Measurements from ENCODE around the gene LNPK. TPM values are rescaled to one million over a fixed set of nuclear protein-coding genes. Genes with fewer than 3 reads are reported as not detected.

The LNPK gene
- total and polyA plus RNA-seq, 2 donors (not counting 1 experiment from before 2014, with no cell fraction given), result 38.1 to 38.4 TPM

- H3K79me2 ChIP-seq (ENCODE audit: control insufficient read depth, insufficient read depth, low read length), result no peaks in the 10 kb centered on the region
- H3K9me3 ChIP-seq (ENCODE audit: control insufficient read depth, insufficient read depth, low read depth, low read length), result no peaks in the 10 kb centered on the region
- no peak overlapping the region for H3K27ac ChIP-seq (ENCODE audit: insufficient read depth, low read length)
- H3K36me3 ChIP-seq (ENCODE audit: control insufficient read depth, insufficient read depth, low read length), result no peaks in the 10 kb centered on the region
- no peak for DNase-seq (ENCODE audit: low read depth in 2 of 2)
- no peak overlapping the region for H3K4me2 ChIP-seq (ENCODE audit: extremely low read depth, insufficient read depth, low read length)
- no peak overlapping the region for H2AFZ ChIP-seq (ENCODE audit: low read length)
- no peak overlapping the region for H3K9ac ChIP-seq (ENCODE audit: insufficient read depth, low read length)
- no peak overlapping the region for H3K4me3 ChIP-seq (replicated peaks in 1 of 4; ENCODE audit: control extremely low read depth in 1 of 4, insufficient read depth in 1 of 4, low read depth in 3 of 4, low read length in 4 of 4)
- H4K20me1 ChIP-seq (ENCODE audit: control insufficient read depth, extremely low read depth, insufficient read depth, low read length), result no peaks in the 10 kb centered on the region
- H3K27me3 ChIP-seq (ENCODE audit: control insufficient read depth, insufficient read depth, low read length), result no peaks in the 10 kb centered on the region
- H3K4me1 ChIP-seq (ENCODE audit: control insufficient read depth, extremely low read depth, insufficient read depth, low read length), result no peaks in the 10 kb centered on the region
- TF ChIP-seq EZH2 (IDR thresholded peaks at IDR 0.05; ENCODE audit: low read length, missing control alignments) (no peak), CTCF (conservative IDR thresholded peaks at IDR 0.05 in 1 of 2, IDR thresholded peaks at IDR 0.05 in 1 of 2; ENCODE audit: low read depth in 1 of 2, low read length in 2 of 2) (no peak)
These were observed 28.7 kb downstream of the LNPK start for GRCh38 chr2:175973373-175973772.

GRCh38 chr2:175966839-175967238 lies 35.2 kb downstream of the LNPK start:
- H3K4me2 ChIP-seq (ENCODE audit: extremely low read depth, insufficient read depth, low read length), result no peak overlapping the region
- H3K27ac ChIP-seq (ENCODE audit: insufficient read depth, low read length), result no peak overlapping the region
- DNase-seq (ENCODE audit: low read depth in 2 of 2), result no peak
- H2AFZ ChIP-seq (ENCODE audit: low read length), result no peak overlapping the region
- H3K9ac ChIP-seq (ENCODE audit: insufficient read depth, low read length), result no peak overlapping the region
- no peaks in the 10 kb centered on the region for H3K4me1 ChIP-seq (ENCODE audit: control insufficient read depth, extremely low read depth, insufficient read depth, low read length)
- no peaks in the 10 kb centered on the region for H3K36me3 ChIP-seq (ENCODE audit: control insufficient read depth, insufficient read depth, low read length)
- TF ChIP-seq CTCF (conservative IDR thresholded peaks at IDR 0.05 in 1 of 2, IDR thresholded peaks at IDR 0.05 in 1 of 2; ENCODE audit: low read depth in 1 of 2, low read length in 2 of 2), result no peak
- TF ChIP-seq EZH2 (IDR thresholded peaks at IDR 0.05; ENCODE audit: low read length, missing control alignments), result no peak
- H3K27me3 ChIP-seq (ENCODE audit: control insufficient read depth, insufficient read depth, low read length), result no peaks in the 10 kb centered on the region
- no peak overlapping the region for H3K4me3 ChIP-seq (replicated peaks in 1 of 4; ENCODE audit: control extremely low read depth in 1 of 4, insufficient read depth in 1 of 4, low read depth in 3 of 4, low read length in 4 of 4)
- no peaks in the 10 kb centered on the region for H4K20me1 ChIP-seq (ENCODE audit: control insufficient read depth, extremely low read depth, insufficient read depth, low read length)
- H3K9me3 ChIP-seq (ENCODE audit: control insufficient read depth, insufficient read depth, low read depth, low read length), result no peaks in the 10 kb centered on the region
- H3K79me2 ChIP-seq (ENCODE audit: control insufficient read depth, insufficient read depth, low read length), result no peaks in the 10 kb centered on the region

GRCh38 chr2:175965773-175966172 lies 36.3 kb downstream of the LNPK start:
- no peaks in the 10 kb centered on the region for H3K79me2 ChIP-seq (ENCODE audit: control insufficient read depth, insufficient read depth, low read length)
- H3K36me3 ChIP-seq (ENCODE audit: control insufficient read depth, insufficient read depth, low read length), result no peaks in the 10 kb centered on the region
- DNase-seq (ENCODE audit: low read depth in 2 of 2), result no peak
- no peaks in the 10 kb centered on the region for H3K9me3 ChIP-seq (ENCODE audit: control insufficient read depth, insufficient read depth, low read depth, low read length)
- H3K27me3 ChIP-seq (ENCODE audit: control insufficient read depth, insufficient read depth, low read length), result no peaks in the 10 kb centered on the region
- TF ChIP-seq EZH2 (IDR thresholded peaks at IDR 0.05; ENCODE audit: low read length, missing control alignments), result no peak
- TF ChIP-seq CTCF (conservative IDR thresholded peaks at IDR 0.05 in 1 of 2, IDR thresholded peaks at IDR 0.05 in 1 of 2; ENCODE audit: low read depth in 1 of 2, low read length in 2 of 2), result no peak
- no peak overlapping the region for H3K4me2 ChIP-seq (ENCODE audit: extremely low read depth, insufficient read depth, low read length)
- no peak overlapping the region for H3K4me3 ChIP-seq (replicated peaks in 1 of 4; ENCODE audit: control extremely low read depth in 1 of 4, insufficient read depth in 1 of 4, low read depth in 3 of 4, low read length in 4 of 4)
- no peaks in the 10 kb centered on the region for H4K20me1 ChIP-seq (ENCODE audit: control insufficient read depth, extremely low read depth, insufficient read depth, low read length)
- no peak overlapping the region for H3K27ac ChIP-seq (ENCODE audit: insufficient read depth, low read length)
- no peak overlapping the region for H2AFZ ChIP-seq (ENCODE audit: low read length)
- no peaks in the 10 kb centered on the region for H3K4me1 ChIP-seq (ENCODE audit: control insufficient read depth, extremely low read depth, insufficient read depth, low read length)
- H3K9ac ChIP-seq (ENCODE audit: insufficient read depth, low read length), result no peak overlapping the region
